ENCODE results near the gene WDR72.

DNA sequence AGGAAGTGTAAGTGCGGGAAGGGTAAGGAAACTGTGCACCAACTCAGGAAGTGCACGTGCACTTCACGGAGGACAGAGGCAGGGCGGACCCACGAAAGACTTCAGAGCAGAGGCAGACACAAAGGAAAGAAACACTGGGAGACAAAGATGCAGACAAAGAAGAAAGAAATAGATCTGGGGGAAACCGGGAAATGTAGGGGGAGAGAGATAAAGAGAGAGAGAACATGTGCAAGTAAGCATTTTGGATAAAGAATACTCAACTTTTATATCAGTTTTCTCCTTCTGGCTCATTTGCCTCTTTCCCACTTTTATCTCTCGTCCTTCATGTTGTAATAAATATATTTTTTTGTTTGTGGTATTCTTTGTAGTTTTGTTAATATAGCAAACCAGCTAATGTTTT lies 204.2 kb downstream of the WDR72 start:
- TF ChIP-seq CTCF (IDR thresholded peaks at IDR 0.05): no peak
- TF ChIP-seq POLR2A (IDR thresholded peaks at IDR 0.05): no peak
